Measurements from ENCODE around the gene HES7. TPM values are rescaled to one million over a fixed set of nuclear protein-coding genes. Genes with fewer than 3 reads are reported as not detected.
"Not testable (repeated sequence)": the region's sequence is repeated elsewhere in the genome, so short reads cannot be mapped to it uniquely, and the experiment has no call there.

Gene HES7
- total RNA-seq, 1 experiment from 2014 or later = 3.1 TPM

GRCh38 chr17:8108972-8109660 is 14.8 kb downstream of the HES7 start (continued):
- TF ChIP-seq, protein P1, sequence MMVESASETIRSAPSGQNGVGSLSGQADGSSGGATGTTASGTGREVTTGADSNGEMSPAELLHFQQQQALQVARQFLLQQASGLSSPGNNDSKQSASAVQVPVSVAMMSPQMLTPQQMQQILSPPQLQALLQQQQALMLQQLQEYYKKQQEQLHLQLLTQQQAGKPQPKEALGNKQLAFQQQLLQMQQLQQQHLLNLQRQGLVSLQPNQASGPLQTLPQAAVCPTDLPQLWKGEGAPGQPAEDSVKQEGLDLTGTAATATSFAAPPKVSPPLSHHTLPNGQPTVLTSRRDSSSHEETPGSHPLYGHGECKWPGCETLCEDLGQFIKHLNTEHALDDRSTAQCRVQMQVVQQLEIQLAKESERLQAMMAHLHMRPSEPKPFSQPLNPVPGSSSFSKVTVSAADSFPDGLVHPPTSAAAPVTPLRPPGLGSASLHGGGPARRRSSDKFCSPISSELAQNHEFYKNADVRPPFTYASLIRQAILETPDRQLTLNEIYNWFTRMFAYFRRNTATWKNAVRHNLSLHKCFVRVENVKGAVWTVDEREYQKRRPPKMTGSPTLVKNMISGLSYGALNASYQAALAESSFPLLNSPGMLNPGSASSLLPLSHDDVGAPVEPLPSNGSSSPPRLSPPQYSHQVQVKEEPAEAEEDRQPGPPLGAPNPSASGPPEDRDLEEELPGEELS (CRISPR knock-in tag; IDR thresholded peaks at IDR 0.05) = no peak
- TF ChIP-seq SOX15 (CRISPR knock-in tag; IDR thresholded peaks at IDR 0.05) = no peak
- TF ChIP-seq FOXP1 (CRISPR knock-in tag; IDR thresholded peaks at IDR 0.05; ENCODE audit: borderline replicate concordance) = no peak

DNA sequence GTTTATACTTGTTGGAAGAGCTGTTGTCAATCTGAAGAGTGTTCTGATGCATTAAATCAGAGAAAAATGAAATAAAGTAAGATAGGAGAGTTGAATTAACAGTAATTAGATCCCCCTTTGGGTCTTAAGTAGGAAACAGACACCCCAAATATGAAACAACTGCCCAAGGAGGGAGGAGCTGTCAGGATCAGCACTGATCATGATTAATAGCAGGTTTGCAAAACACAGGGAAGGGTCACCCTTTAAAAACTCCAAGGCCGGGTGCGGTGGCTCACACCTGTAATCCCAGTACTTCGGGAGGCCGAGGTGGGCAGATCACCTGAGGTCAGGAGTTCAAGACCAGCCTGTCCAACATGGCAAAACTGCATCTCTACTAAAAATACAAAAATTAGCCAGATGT is 16.9 kb downstream of the HES7 start:
- H3K36me3 Mint-ChIP-seq; H3K9me3 Mint-ChIP-seq; H3K4me1 Mint-ChIP-seq; H3K4me3 Mint-ChIP-seq; H3K27ac Mint-ChIP-seq; DNase-seq (ENCODE audit: low spot score); ATAC-seq; POLR2A ChIA-PET: not testable (repeated sequence)
- peaks cover 56% of the 10 kb centered on the region for H3K27me3 Mint-ChIP-seq (ENCODE audit: low read depth)
- CTCF ChIA-PET = interaction anchor here (1.4 to 12.6 kb wide), 3 partner anchors 13 to 45 kb away, joined by 5 to 134 read pairs (median 127); no protein-coding TSS in a partner anchor

DNA sequence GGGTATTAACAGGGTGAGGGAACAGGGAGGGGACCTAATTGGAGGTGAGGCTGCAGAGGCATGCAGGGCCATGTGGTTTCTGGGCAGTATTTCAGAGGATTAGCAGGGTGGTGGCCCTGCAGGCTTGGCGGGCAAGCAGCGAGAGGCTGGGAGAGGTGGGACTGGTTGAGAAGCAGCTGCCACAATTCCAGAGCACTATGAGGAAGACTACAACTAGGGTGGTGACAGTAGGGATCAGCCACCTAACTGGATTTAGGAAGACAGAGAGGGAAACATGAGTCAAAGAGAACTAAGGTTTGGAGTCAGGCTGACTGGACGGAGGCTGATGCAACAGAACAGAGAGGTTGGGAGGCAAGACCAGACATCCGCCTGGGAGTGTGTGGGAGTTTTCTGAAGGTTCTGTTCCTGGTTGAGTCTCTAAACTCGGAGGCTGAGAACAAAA is 17.9 kb downstream of the HES7 start:
- H3K9me3 Mint-ChIP-seq = no peaks in the 10 kb centered on the region; the same call in 1 of the 2 replicates
- peaks cover 46% of the 10 kb centered on the region for H3K27me3 Mint-ChIP-seq (ENCODE audit: low read depth)
- TF ChIP-seq HMGA2 (CRISPR knock-in tag; IDR thresholded peaks at IDR 0.05) = no peak
- peak; percentile 80 for TF ChIP-seq GABPB1 (CRISPR knock-in tag; IDR thresholded peaks at IDR 0.05)
- TF ChIP-seq ATF1 (CRISPR knock-in tag; IDR thresholded peaks at IDR 0.05) = no peak
- no peak for TF ChIP-seq ZNF263 (CRISPR knock-in tag; IDR thresholded peaks at IDR 0.05; ENCODE audit: low read depth)
- no peak for TF ChIP-seq OVOL2 (CRISPR knock-in tag; IDR thresholded peaks at IDR 0.05; ENCODE audit: borderline replicate concordance)
- TF ChIP-seq, protein P2, sequence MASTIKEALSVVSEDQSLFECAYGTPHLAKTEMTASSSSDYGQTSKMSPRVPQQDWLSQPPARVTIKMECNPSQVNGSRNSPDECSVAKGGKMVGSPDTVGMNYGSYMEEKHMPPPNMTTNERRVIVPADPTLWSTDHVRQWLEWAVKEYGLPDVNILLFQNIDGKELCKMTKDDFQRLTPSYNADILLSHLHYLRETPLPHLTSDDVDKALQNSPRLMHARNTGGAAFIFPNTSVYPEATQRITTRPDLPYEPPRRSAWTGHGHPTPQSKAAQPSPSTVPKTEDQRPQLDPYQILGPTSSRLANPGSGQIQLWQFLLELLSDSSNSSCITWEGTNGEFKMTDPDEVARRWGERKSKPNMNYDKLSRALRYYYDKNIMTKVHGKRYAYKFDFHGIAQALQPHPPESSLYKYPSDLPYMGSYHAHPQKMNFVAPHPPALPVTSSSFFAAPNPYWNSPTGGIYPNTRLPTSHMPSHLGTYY (CRISPR knock-in tag; IDR thresholded peaks at IDR 0.05) = no peak
- no peak for TF ChIP-seq ZNF396 (CRISPR knock-in tag; IDR thresholded peaks at IDR 0.05; ENCODE audit: borderline replicate concordance)
- no peak for TF ChIP-seq KAT7 (CRISPR knock-in tag; IDR thresholded peaks at IDR 0.05; ENCODE audit: borderline replicate concordance)
- ChIA-PET POLR2A (no interaction called here), CTCF (interaction anchor here (0.6 to 12.6 kb wide), 7 partner anchors 12 to 160 kb away, joined by 3 to 134 read pairs (median 6); partner anchors contain the start of genes ALOXE3 and PER1)
- ATAC-seq = no peak
- H3K27ac Mint-ChIP-seq = peak overlapping the region; percentile 61; the same call in 1 of the 2 replicates
- no peaks in the 10 kb centered on the region for H3K36me3 Mint-ChIP-seq
- H3K4me1 Mint-ChIP-seq = peaks cover 6% of the 10 kb centered on the region; the same call in 1 of the 2 replicates
- no peak for DNase-seq (ENCODE audit: low spot score)
- H3K4me3 Mint-ChIP-seq = no peak overlapping the region

GRCh38 chr17:8104911-8105310 is 19.0 kb downstream of the HES7 start:
- Mint-ChIP-seq H3K36me3 (no peaks in the 10 kb centered on the region), H3K9me3 (no peaks in the 10 kb centered on the region; the same call in 1 of the 2 replicates), H3K27ac (no peak overlapping the region), H3K27me3 (ENCODE audit: low read depth) (peaks cover 39% of the 10 kb centered on the region), H3K4me1 (peaks cover 6% of the 10 kb centered on the region; the same call in 1 of the 2 replicates), H3K4me3 (no peak overlapping the region)
- CTCF ChIA-PET = interaction anchor here (0.9 to 12.6 kb wide), 7 partner anchors 11 to 63 kb away, joined by 3 to 127 read pairs (median 6); partner anchors contain the start of gene ALOXE3
- POLR2A ChIA-PET = no interaction called here
- ATAC-seq = no peak
- no peak for DNase-seq (ENCODE audit: low spot score)
- no peak for TF ChIP-seq ZNF671 (CRISPR knock-in tag; IDR thresholded peaks at IDR 0.05)
- TF ChIP-seq ELF4 (CRISPR knock-in tag; IDR thresholded peaks at IDR 0.05; ENCODE audit: low read depth) = no peak
- TF ChIP-seq, protein P3, sequence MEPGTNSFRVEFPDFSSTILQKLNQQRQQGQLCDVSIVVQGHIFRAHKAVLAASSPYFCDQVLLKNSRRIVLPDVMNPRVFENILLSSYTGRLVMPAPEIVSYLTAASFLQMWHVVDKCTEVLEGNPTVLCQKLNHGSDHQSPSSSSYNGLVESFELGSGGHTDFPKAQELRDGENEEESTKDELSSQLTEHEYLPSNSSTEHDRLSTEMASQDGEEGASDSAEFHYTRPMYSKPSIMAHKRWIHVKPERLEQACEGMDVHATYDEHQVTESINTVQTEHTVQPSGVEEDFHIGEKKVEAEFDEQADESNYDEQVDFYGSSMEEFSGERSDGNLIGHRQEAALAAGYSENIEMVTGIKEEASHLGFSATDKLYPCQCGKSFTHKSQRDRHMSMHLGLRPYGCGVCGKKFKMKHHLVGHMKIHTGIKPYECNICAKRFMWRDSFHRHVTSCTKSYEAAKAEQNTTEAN (CRISPR knock-in tag; IDR thresholded peaks at IDR 0.05) = no peak
- no peak for TF ChIP-seq ARID4B (CRISPR knock-in tag; IDR thresholded peaks at IDR 0.05; ENCODE audit: borderline replicate concordance)
- TF ChIP-seq SOX15 (CRISPR knock-in tag; IDR thresholded peaks at IDR 0.05) = no peak
- TF ChIP-seq, protein P4, sequence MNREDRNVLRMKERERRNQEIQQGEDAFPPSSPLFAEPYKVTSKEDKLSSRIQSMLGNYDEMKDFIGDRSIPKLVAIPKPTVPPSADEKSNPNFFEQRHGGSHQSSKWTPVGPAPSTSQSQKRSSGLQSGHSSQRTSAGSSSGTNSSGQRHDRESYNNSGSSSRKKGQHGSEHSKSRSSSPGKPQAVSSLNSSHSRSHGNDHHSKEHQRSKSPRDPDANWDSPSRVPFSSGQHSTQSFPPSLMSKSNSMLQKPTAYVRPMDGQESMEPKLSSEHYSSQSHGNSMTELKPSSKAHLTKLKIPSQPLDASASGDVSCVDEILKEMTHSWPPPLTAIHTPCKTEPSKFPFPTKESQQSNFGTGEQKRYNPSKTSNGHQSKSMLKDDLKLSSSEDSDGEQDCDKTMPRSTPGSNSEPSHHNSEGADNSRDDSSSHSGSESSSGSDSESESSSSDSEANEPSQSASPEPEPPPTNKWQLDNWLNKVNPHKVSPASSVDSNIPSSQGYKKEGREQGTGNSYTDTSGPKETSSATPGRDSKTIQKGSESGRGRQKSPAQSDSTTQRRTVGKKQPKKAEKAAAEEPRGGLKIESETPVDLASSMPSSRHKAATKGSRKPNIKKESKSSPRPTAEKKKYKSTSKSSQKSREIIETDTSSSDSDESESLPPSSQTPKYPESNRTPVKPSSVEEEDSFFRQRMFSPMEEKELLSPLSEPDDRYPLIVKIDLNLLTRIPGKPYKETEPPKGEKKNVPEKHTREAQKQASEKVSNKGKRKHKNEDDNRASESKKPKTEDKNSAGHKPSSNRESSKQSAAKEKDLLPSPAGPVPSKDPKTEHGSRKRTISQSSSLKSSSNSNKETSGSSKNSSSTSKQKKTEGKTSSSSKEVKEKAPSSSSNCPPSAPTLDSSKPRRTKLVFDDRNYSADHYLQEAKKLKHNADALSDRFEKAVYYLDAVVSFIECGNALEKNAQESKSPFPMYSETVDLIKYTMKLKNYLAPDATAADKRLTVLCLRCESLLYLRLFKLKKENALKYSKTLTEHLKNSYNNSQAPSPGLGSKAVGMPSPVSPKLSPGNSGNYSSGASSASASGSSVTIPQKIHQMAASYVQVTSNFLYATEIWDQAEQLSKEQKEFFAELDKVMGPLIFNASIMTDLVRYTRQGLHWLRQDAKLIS (CRISPR knock-in tag; IDR thresholded peaks at IDR 0.05; ENCODE audit: borderline replicate concordance) = no peak
